ENCODE results near the gene FNTB. TPM values are rescaled to one million over a fixed set of nuclear protein-coding genes. Genes with fewer than 3 reads are reported as not detected.

Gene FNTB
- total RNA-seq, 1 donor from 2014 or later: 13.3 TPM

- intact Hi-C loops (cut with DNase I): no loop called here
- Histone ChIP-seq H3K4me3 (no peak overlapping the region), H3K27me3 (no peaks in the 10 kb centered on the region), H3K9me3 (no peaks in the 10 kb centered on the region), H3K27ac (peak overlapping the region; percentile 44), H3K4me1 (peaks cover 79% of the 10 kb centered on the region), H3K36me3 (peaks cover 0 to 53% of the 10 kb centered on the region in 2 donors)
- TF ChIP-seq POLR2AphosphoS5 (IDR thresholded peaks at IDR 0.05; ENCODE audit: insufficient read depth in 1 of 2, low read depth in 1 of 2): no peak
- TF ChIP-seq POLR2A (IDR thresholded peaks at IDR 0.05): no peak
- no peak for TF ChIP-seq CTCF (IDR thresholded peaks at IDR 0.05)
- DNase-seq (ENCODE audit: extremely low spot score in 2 of 2): no peak
These were observed 87.0 kb downstream of the FNTB start for GRCh38 chr14:65073605-65074201.

GRCh38 chr14:65074449-65075150, 87.9 kb downstream of the FNTB start:
- H3K9me3 ChIP-seq: no peaks in the 10 kb centered on the region
- H3K4me3 ChIP-seq: no peak overlapping the region
- H3K27ac ChIP-seq: peak overlapping the region; percentile 24
- no peak for TF ChIP-seq POLR2A (IDR thresholded peaks at IDR 0.05)
- no peak for TF ChIP-seq POLR2AphosphoS5 (IDR thresholded peaks at IDR 0.05; ENCODE audit: insufficient read depth in 1 of 2, low read depth in 1 of 2)
- no peak for TF ChIP-seq CTCF (IDR thresholded peaks at IDR 0.05)
- no peak for DNase-seq (ENCODE audit: extremely low spot score in 2 of 2)
- intact Hi-C loops (cut with DNase I): no loop called here
- H3K4me1 ChIP-seq: peaks cover 79% of the 10 kb centered on the region
- peaks cover 0 to 44% of the 10 kb centered on the region in 2 donors for H3K36me3 ChIP-seq
- H3K27me3 ChIP-seq: no peaks in the 10 kb centered on the region

GRCh38 chr14:65075628-65076325, 89.1 kb downstream of the FNTB start:
- TF ChIP-seq POLR2AphosphoS5 (IDR thresholded peaks at IDR 0.05; ENCODE audit: insufficient read depth in 1 of 2, low read depth in 1 of 2) (no peak), CTCF (IDR thresholded peaks at IDR 0.05) (no peak), POLR2A (IDR thresholded peaks at IDR 0.05) (no peak)
- peaks cover 79% of the 10 kb centered on the region for H3K4me1 ChIP-seq
- peaks cover 0 to 38% of the 10 kb centered on the region in 2 donors for H3K36me3 ChIP-seq
- H3K27me3 ChIP-seq: no peaks in the 10 kb centered on the region
- no peak overlapping the region for H3K27ac ChIP-seq
- no peak overlapping the region for H3K4me3 ChIP-seq
- no peak for DNase-seq (ENCODE audit: extremely low spot score in 2 of 2)
- no peaks in the 10 kb centered on the region for H3K9me3 ChIP-seq
- intact Hi-C loops (cut with DNase I): no loop called here

GRCh38 chr14:65077318-65077717, 90.6 kb downstream of the FNTB start:
- intact Hi-C loops (cut with DNase I): no loop called here
- Histone ChIP-seq H3K4me3 (no peak overlapping the region), H3K9me3 (no peaks in the 10 kb centered on the region), H3K27ac (no peak overlapping the region), H3K36me3 (peaks cover 0 to 38% of the 10 kb centered on the region in 2 donors), H3K27me3 (no peaks in the 10 kb centered on the region), H3K4me1 (peaks cover 78% of the 10 kb centered on the region)
- DNase-seq (ENCODE audit: extremely low spot score in 2 of 2): no peak
- TF ChIP-seq POLR2A (IDR thresholded peaks at IDR 0.05) (no peak), CTCF (IDR thresholded peaks at IDR 0.05) (no peak), POLR2AphosphoS5 (IDR thresholded peaks at IDR 0.05; ENCODE audit: insufficient read depth in 1 of 2, low read depth in 1 of 2) (no peak)
